GM12891 (cell line): ENCODE measurements around the gene GNB1L.

ENCODE experiments used
- POLR2A ChIP-seq: IDR thresholded peaks from 2 replicates; pipeline ENCODE4 v1.6.1; 2011; ENCODE audit warnings: low read depth, low read length, control low read depth
- POLR2AphosphoS5 ChIP-seq: IDR thresholded peaks from 2 replicates; pipeline ENCODE4 v1.6.1; 2011; ENCODE audit warnings: low read depth, low read length, control low read depth
- POU2F2 ChIP-seq: IDR thresholded peaks from 2 replicates; pipeline ENCODE4 v1.6.1; 2011; ENCODE audit warnings: low read depth, mild to moderate bottlenecking, control low read depth, low read length, moderate library complexity
- SPI1 ChIP-seq: IDR thresholded peaks from 2 replicates; pipeline ENCODE4 v1.6.1; 2011; ENCODE audit warnings: low read depth, low read length, control low read depth
- TAF1 ChIP-seq: IDR thresholded peaks from 2 replicates; pipeline ENCODE4 v1.6.1; 2011; ENCODE audit warnings: low read depth, low read length, control low read depth

DNA sequence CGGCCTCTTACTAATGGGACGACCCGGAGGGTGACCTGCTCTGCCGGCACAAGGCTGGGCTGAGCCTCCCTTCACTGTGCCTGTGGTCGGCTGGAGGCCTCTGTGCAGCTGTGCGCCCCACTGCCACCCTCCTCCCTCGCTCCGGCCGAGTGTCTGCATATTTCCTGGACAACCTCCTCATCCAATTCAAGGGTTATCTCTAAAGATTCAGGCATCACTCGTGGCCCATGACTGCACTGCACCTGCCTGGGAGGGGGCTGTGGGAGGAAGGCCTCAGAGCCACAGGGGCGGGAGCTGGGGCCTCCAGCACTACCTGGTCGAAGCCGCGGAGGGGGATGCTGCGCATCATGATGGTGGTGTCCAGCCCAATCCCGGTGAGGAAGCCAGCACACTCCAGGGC, 43.1 kb upstream of the GNB1L start:
- no peak for TF ChIP-seq POLR2A
- no peak for TF ChIP-seq POU2F2
- TF ChIP-seq POLR2AphosphoS5: no peak
- TF ChIP-seq SPI1: no peak
- no peak for TF ChIP-seq TAF1
